SK-N-SH (cell line): ENCODE measurements around the gene HK1. TPM values are rescaled to one million over a fixed set of nuclear protein-coding genes. Genes with fewer than 3 reads are reported as not detected.
"Not testable (repeated sequence)": the region's sequence is repeated elsewhere in the genome, so short reads cannot be mapped to it uniquely, and the experiment has no call there.

Source experiments
- CTCF ChIA-PET: fragments of 300-600, 350-600 bp; formaldehyde crosslinking; extraction: SDS; loops from one replicate; lab custom pipeline; 2021; lab: Yijun Ruan, JAX
- POLR2A ChIA-PET: fragments of 350-600 bp; sonication (Branson Sonifier 250); formaldehyde crosslinking; extraction: SDS; loops from one replicate; lab custom pipeline; 2020; ENCODE audit warnings: antibody characterized with exemption, inconsistent platforms; lab: Yijun Ruan, JAX
- DNase-seq: peaks from one replicate; pipeline ENCODE4 v3.0.0; 2012
- H2AFZ ChIP-seq: fragments of 200-600 bp; sonication (generic); 2 replicates; pipeline ENCODE4 v1.8.1; 2016; ENCODE audit warnings: antibody characterized with exemption, mild to moderate bottlenecking, low read depth
- H3F3A ChIP-seq: fragments of 200-600 bp; sonication (generic); replicated peaks from 2 replicates; pipeline ENCODE3; 2016; ENCODE audit warnings: antibody characterized with exemption, mild to moderate bottlenecking; ENCODE audit not compliant: insufficient read depth
- H3K27ac ChIP-seq, 2 experiments: fragments of 200-500 bp in 1 of 2; fragments of 200-600 bp in 1 of 2; sonication (Bioruptor generic) in 1 of 2; sonication (generic), shearing (Covaris generic) in 1 of 2; 2 replicates each; pipeline versions ENCODE4 v1.5.1 to v1.6.1; 2014 to 2016; ENCODE audit warnings: low read depth in 2 of 2, inconsistent platforms in 1 of 2, low read length in 1 of 2, mild to moderate bottlenecking in 1 of 2, mixed read lengths in 1 of 2
- H3K27me3 ChIP-seq: fragments of 200-600 bp; sonication (generic), shearing (Covaris generic); 2 replicates; pipeline ENCODE4 v1.6.1; 2016; ENCODE audit warnings: mixed run types; ENCODE audit not compliant: insufficient read depth
- H3K36me3 ChIP-seq, 2 experiments: fragments of 200-500 bp in 1 of 2; fragments of 200-600 bp in 1 of 2; sonication (Bioruptor generic) in 1 of 2; sonication (generic) in 1 of 2; replicated peaks in 1 of 2; 2 replicates each; pipeline versions ENCODE3 to v1.5.1; 2014 to 2016; ENCODE audit warnings: low read length in 1 of 2, mild to moderate bottlenecking in 1 of 2; ENCODE audit not compliant: insufficient read depth in 2 of 2, control insufficient read depth in 1 of 2
- H3K4me1 ChIP-seq, 2 experiments: fragments of 200-500 bp in 1 of 2; fragments of 200-600 bp in 1 of 2; sonication (Bioruptor generic) in 1 of 2; sonication (generic), shearing (Covaris generic) in 1 of 2; 2 replicates each; pipeline versions ENCODE4 v1.5.1 to v1.6.1; 2014 to 2016; ENCODE audit warnings: low read depth in 1 of 2, low read length in 1 of 2, mixed run types in 1 of 2; ENCODE audit not compliant: insufficient read depth in 2 of 2, control insufficient read depth in 1 of 2
- H3K4me2 ChIP-seq: fragments of 200-600 bp; sonication (generic), shearing (Covaris generic); 2 replicates; pipeline ENCODE4 v1.6.1; 2017; ENCODE audit warnings: mixed run types
- H3K4me3 ChIP-seq, 2 experiments: fragments of 200-500 bp in 1 of 2; fragments of 200-600 bp in 1 of 2; sonication (Bioruptor generic) in 1 of 2; sonication (generic), shearing (Covaris generic) in 1 of 2; 2 replicates each; pipeline versions ENCODE4 v1.5.1 to v1.8.1; 2014 to 2016; ENCODE audit warnings: low read depth in 2 of 2, inconsistent platforms in 1 of 2, low read length in 1 of 2, mild to moderate bottlenecking in 1 of 2, mixed read lengths in 1 of 2, moderate library complexity in 1 of 2
- H3K79me2 ChIP-seq: fragments of 200-600 bp; sonication (generic); 2 replicates; pipeline ENCODE4 v1.8.1; 2017; ENCODE audit warnings: mild to moderate bottlenecking; ENCODE audit not compliant: insufficient read depth
- H3K9ac ChIP-seq: fragments of 200-600 bp; sonication (generic); 2 replicates; pipeline ENCODE4 v1.6.1; 2017; ENCODE audit warnings: mixed run types
- H3K9me2 ChIP-seq: fragments of 200-600 bp; sonication (generic); 2 replicates; pipeline ENCODE4 v1.6.1; 2017; ENCODE audit warnings: mixed run types
- H3K9me3 ChIP-seq: fragments of 200-600 bp; sonication (generic); 2 replicates; pipeline ENCODE4 v1.6.1; 2017; ENCODE audit warnings: mixed run types, mild to moderate bottlenecking, moderate library complexity
- H4K20me1 ChIP-seq: fragments of 200-600 bp; sonication (generic); 2 replicates; pipeline ENCODE4 v1.6.1; 2017; ENCODE audit warnings: mild to moderate bottlenecking, mixed run types; ENCODE audit not compliant: insufficient read depth
- EZH2phosphoT487 ChIP-seq: fragments of 200-600 bp; sonication (generic); IDR thresholded peaks from 2 replicates; pipeline ENCODE4 v1.6.1; 2017; ENCODE audit warnings: low read depth, mixed run types, mild to moderate bottlenecking, antibody characterized with exemption, moderate library complexity, borderline replicate concordance
- FOSL2 ChIP-seq: IDR thresholded peaks from 2 replicates; pipeline ENCODE4 v1.4.0; 2012; ENCODE audit warnings: low read depth, mild to moderate bottlenecking, moderate library complexity, borderline replicate concordance
- GABPA ChIP-seq: IDR thresholded peaks from 2 replicates; pipeline ENCODE4 v1.4.0; 2012; ENCODE audit warnings: low read depth, mild to moderate bottlenecking
- JUND ChIP-seq: IDR thresholded peaks from 2 replicates; pipeline ENCODE4 v1.4.0; 2012
- MEF2A ChIP-seq: IDR thresholded peaks from 2 replicates; pipeline ENCODE4 v1.4.0; 2012; ENCODE audit warnings: low read depth, borderline replicate concordance
- POLR2AphosphoS5 ChIP-seq: IDR thresholded peaks from 2 replicates; pipeline ENCODE4 v1.6.1; 2012; ENCODE audit warnings: low read depth, low read length
- RAD21 ChIP-seq: IDR thresholded peaks from 2 replicates; pipeline ENCODE4 v1.6.1; 2012; ENCODE audit warnings: mild to moderate bottlenecking, low read length
- RFX5 ChIP-seq: IDR thresholded peaks from 2 replicates; pipeline ENCODE4 v1.6.1; 2012; ENCODE audit warnings: mild to moderate bottlenecking, improper control_type of control experiment, low read length
- RXRA ChIP-seq: IDR thresholded peaks from 2 replicates; pipeline ENCODE4 v1.4.0; 2012; ENCODE audit warnings: low read depth, mild to moderate bottlenecking, borderline replicate concordance
- SIN3A ChIP-seq: IDR thresholded peaks from 2 replicates; pipeline ENCODE4 v1.6.1; 2012; ENCODE audit warnings: low read depth, mild to moderate bottlenecking, low read length, moderate library complexity, borderline replicate concordance
- SMC3 ChIP-seq: IDR thresholded peaks from 2 replicates; pipeline ENCODE4 v1.6.1; 2012; ENCODE audit warnings: low read depth, low read length, improper control_type of control experiment
- TAF1 ChIP-seq: IDR thresholded peaks from 2 replicates; pipeline ENCODE4 v1.6.1; 2012; ENCODE audit warnings: low read depth, mild to moderate bottlenecking, low read length, moderate library complexity, borderline replicate concordance
- TEAD4 ChIP-seq: IDR thresholded peaks from 2 replicates; pipeline ENCODE4 v1.4.0; 2012; ENCODE audit warnings: mild to moderate bottlenecking, borderline replicate concordance; ENCODE audit not compliant: insufficient read depth
- USF2 ChIP-seq: fragments of 150-350 bp; IDR thresholded peaks from 2 replicates; pipeline ENCODE4 v1.6.1; 2017; ENCODE audit warnings: antibody characterized with exemption, low read length, low read depth, borderline replicate concordance
- ZBTB33 ChIP-seq: IDR thresholded peaks from 2 replicates; pipeline ENCODE4 v1.4.0; 2012; ENCODE audit warnings: low read depth, borderline replicate concordance
- WGBS: methylation state at CpG from one replicate; pipeline ENCODE4 v1.1.6; 2017; ENCODE audit warnings: low lambda C conversion rate; 5-methylcytosine and 5-hydroxymethylcytosine counted together
- polyA plus RNA-seq, 3 experiments: library from polyadenylated mRNA; depleted of rRNA; stranded (reverse); fragments of >200 nt; gene quantifications; 2 replicates each; pipeline ENCODE4 v1.2.3, GENCODE V29; 2012
- TF ChIP-seq, protein P1 (sequence below): fragments of 200-600 bp; sonication (generic); IDR thresholded peaks from 2 replicates; pipeline ENCODE4 v1.6.1; 2017; ENCODE audit warnings: antibody characterized with exemption, mild to moderate bottlenecking, moderate library complexity
- TF ChIP-seq, protein P2 (sequence below): IDR thresholded peaks from 2 replicates; pipeline ENCODE4 v1.6.1; 2012; ENCODE audit warnings: mild to moderate bottlenecking, low read depth, low read length, moderate library complexity

HK1 gene
- polyA plus RNA-seq, 1 of the 3 experiments (the other 2 are of a cell fraction), result 38.7 TPM

DNA sequence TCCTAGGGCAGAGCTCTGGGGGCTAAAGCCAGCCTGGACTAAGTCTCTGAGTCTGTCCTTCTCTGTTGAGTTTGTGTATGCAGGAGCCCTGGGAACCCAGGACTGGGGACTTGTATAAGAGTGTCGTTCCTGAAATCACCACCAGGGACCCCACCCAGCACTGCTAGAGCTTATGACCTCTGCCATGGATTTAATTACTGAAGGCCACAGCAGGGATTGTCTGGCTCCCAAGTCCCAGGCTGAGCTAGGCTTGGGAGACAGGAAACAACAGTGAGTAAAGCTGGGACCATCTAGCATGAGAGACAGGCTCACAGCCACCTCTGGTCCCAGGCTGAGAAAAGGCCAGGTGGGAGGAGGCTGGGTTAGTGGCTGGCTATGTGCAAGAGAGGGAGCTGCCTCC, 171.5 kb downstream of the HK1 start:
- POLR2A ChIA-PET, result no interaction called here
- Histone ChIP-seq H3K4me1 (peaks cover 13 to 29% of the 10 kb centered on the region in 2 experiments; a peak in 3 of 4 replicates), H3K79me2 (no peaks in the 10 kb centered on the region), H3K4me3 (no peak overlapping the region), H2AFZ (no peak overlapping the region), H3K27me3 (no peaks in the 10 kb centered on the region), H3K36me3 (no peaks in the 10 kb centered on the region), H3K9me3 (no peaks in the 10 kb centered on the region), H3K9me2 (no peaks in the 10 kb centered on the region), H3F3A (peaks cover 20% of the 10 kb centered on the region), H3K9ac (no peak overlapping the region), H3K27ac (no peak overlapping the region), H4K20me1 (no peaks in the 10 kb centered on the region), H3K4me2 (no peak overlapping the region)
- CTCF ChIA-PET, result interaction anchor here (0.6 to 7.6 kb wide), 20 partner anchors 9 to 208 kb away, joined by 3 to 38 read pairs (median 4); no protein-coding TSS in a partner anchor
- DNase-seq, result peak; percentile 78
- no peak for TF ChIP-seq RFX5
- TF ChIP-seq FOSL2, result no peak
- TF ChIP-seq, protein P1, sequence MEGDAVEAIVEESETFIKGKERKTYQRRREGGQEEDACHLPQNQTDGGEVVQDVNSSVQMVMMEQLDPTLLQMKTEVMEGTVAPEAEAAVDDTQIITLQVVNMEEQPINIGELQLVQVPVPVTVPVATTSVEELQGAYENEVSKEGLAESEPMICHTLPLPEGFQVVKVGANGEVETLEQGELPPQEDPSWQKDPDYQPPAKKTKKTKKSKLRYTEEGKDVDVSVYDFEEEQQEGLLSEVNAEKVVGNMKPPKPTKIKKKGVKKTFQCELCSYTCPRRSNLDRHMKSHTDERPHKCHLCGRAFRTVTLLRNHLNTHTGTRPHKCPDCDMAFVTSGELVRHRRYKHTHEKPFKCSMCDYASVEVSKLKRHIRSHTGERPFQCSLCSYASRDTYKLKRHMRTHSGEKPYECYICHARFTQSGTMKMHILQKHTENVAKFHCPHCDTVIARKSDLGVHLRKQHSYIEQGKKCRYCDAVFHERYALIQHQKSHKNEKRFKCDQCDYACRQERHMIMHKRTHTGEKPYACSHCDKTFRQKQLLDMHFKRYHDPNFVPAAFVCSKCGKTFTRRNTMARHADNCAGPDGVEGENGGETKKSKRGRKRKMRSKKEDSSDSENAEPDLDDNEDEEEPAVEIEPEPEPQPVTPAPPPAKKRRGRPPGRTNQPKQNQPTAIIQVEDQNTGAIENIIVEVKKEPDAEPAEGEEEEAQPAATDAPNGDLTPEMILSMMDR, result peak; percentile 57
- no peak for TF ChIP-seq SIN3A
- peak; percentile 24; the same call in 1 of the 2 replicates for TF ChIP-seq SMC3
- TF ChIP-seq ZBTB33, result no peak
- no peak for TF ChIP-seq POLR2AphosphoS5
- TF ChIP-seq RXRA, result no peak
- no peak for TF ChIP-seq JUND
- no peak for TF ChIP-seq EZH2phosphoT487
- TF ChIP-seq TAF1, result no peak
- TF ChIP-seq RAD21, result peak; percentile 56
- TF ChIP-seq TEAD4, result no peak
- no peak for TF ChIP-seq MEF2A
- no peak for TF ChIP-seq GABPA
- TF ChIP-seq, protein P2, sequence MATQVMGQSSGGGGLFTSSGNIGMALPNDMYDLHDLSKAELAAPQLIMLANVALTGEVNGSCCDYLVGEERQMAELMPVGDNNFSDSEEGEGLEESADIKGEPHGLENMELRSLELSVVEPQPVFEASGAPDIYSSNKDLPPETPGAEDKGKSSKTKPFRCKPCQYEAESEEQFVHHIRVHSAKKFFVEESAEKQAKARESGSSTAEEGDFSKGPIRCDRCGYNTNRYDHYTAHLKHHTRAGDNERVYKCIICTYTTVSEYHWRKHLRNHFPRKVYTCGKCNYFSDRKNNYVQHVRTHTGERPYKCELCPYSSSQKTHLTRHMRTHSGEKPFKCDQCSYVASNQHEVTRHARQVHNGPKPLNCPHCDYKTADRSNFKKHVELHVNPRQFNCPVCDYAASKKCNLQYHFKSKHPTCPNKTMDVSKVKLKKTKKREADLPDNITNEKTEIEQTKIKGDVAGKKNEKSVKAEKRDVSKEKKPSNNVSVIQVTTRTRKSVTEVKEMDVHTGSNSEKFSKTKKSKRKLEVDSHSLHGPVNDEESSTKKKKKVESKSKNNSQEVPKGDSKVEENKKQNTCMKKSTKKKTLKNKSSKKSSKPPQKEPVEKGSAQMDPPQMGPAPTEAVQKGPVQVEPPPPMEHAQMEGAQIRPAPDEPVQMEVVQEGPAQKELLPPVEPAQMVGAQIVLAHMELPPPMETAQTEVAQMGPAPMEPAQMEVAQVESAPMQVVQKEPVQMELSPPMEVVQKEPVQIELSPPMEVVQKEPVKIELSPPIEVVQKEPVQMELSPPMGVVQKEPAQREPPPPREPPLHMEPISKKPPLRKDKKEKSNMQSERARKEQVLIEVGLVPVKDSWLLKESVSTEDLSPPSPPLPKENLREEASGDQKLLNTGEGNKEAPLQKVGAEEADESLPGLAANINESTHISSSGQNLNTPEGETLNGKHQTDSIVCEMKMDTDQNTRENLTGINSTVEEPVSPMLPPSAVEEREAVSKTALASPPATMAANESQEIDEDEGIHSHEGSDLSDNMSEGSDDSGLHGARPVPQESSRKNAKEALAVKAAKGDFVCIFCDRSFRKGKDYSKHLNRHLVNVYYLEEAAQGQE, result no peak
- TF ChIP-seq USF2, result no peak
- 36% methylated on average over 1 of the region's 1 CpG for WGBS

GRCh38 chr10:69450395-69450794, 172.1 kb downstream of the HK1 start:
- peaks cover 20% of the 10 kb centered on the region for H3F3A ChIP-seq
- H4K20me1 ChIP-seq, H3K27ac ChIP-seq, POLR2A ChIA-PET, H3K9me2 ChIP-seq, H3K79me2 ChIP-seq, H3K9me3 ChIP-seq, H3K36me3 ChIP-seq, H2AFZ ChIP-seq, H3K4me2 ChIP-seq, DNase-seq, H3K27me3 ChIP-seq, H3K4me3 ChIP-seq, H3K9ac ChIP-seq: not testable (repeated sequence)
- 77% methylated on average over 16 of the region's 16 CpGs for WGBS
- CTCF ChIA-PET, result interaction anchor here (0.6 to 7.6 kb wide), 19 partner anchors 8 to 279 kb away, joined by 3 to 38 read pairs (median 4); no protein-coding TSS in a partner anchor
- peaks cover 13 to 29% of the 10 kb centered on the region in 2 experiments; a peak in 3 of 4 replicates for H3K4me1 ChIP-seq
